Measurements from ENCODE around the gene PLA2G4B. TPM values are rescaled to one million over a fixed set of nuclear protein-coding genes. Genes with fewer than 3 reads are reported as not detected.

PLA2G4B gene
- total RNA-seq, 6 experiments from 2014 or later: 1.6 to 3.0 (median 2.7) TPM

- Mint-ChIP-seq H3K27me3 (ENCODE audit: insufficient read depth) (no peaks in the 10 kb centered on the region; the same call in none of the 2 replicates), H3K4me1 (ENCODE audit: low read depth) (peaks cover 51% of the 10 kb centered on the region), H3K36me3 (ENCODE audit: low read depth) (peaks cover 18% of the 10 kb centered on the region; the same call in 1 of the 2 replicates), H3K27ac (peak overlapping the region; percentile 28; the same call in 1 of the 2 replicates), H3K9me3 (no peaks in the 10 kb centered on the region), H3K4me3 (no peak overlapping the region)
- TF ChIP-seq CTCF (IDR thresholded peaks at IDR 0.05): no peak
- DNase-seq: no peak
These were observed 34.3 kb upstream of the PLA2G4B start for GRCh38 chr15:41804361-41804760.

- no peak for DNase-seq
These were observed 33.6 kb upstream of the PLA2G4B start for GRCh38 chr15:41804916-41805666.

GRCh38 chr15:41805711-41806110, 32.9 kb upstream of the PLA2G4B start:
- Mint-ChIP-seq H3K27me3 (ENCODE audit: insufficient read depth) (peaks cover 1% of the 10 kb centered on the region), H3K9me3 (no peaks in the 10 kb centered on the region), H3K4me3 (no peak overlapping the region), H3K27ac (peak overlapping the region; percentile 34), H3K36me3 (ENCODE audit: low read depth) (peaks cover 6% of the 10 kb centered on the region; the same call in 1 of the 2 replicates), H3K4me1 (ENCODE audit: low read depth) (peaks cover 54% of the 10 kb centered on the region)
- no peak for TF ChIP-seq CTCF (IDR thresholded peaks at IDR 0.05)
- DNase-seq: no peak

More at GRCh38 chr15:41804916-41805666, 33.6 kb upstream of the PLA2G4B start:
- Mint-ChIP-seq H3K27ac (peak overlapping the region; percentile 34), H3K27me3 (ENCODE audit: insufficient read depth) (peaks cover 1% of the 10 kb centered on the region), H3K36me3 (ENCODE audit: low read depth) (peaks cover 12% of the 10 kb centered on the region; the same call in 1 of the 2 replicates), H3K4me1 (ENCODE audit: low read depth) (peaks cover 51% of the 10 kb centered on the region), H3K4me3 (no peak overlapping the region), H3K9me3 (no peaks in the 10 kb centered on the region)
- TF ChIP-seq CTCF (IDR thresholded peaks at IDR 0.05): no peak

- peak; percentile 33; the same call in 1 of the 2 replicates for TF ChIP-seq CTCF (IDR thresholded peaks at IDR 0.05)
- Mint-ChIP-seq H3K9me3 (no peaks in the 10 kb centered on the region), H3K4me1 (ENCODE audit: low read depth) (peaks cover 54% of the 10 kb centered on the region), H3K27me3 (ENCODE audit: insufficient read depth) (peaks cover 1% of the 10 kb centered on the region), H3K36me3 (ENCODE audit: low read depth) (no peaks in the 10 kb centered on the region), H3K4me3 (no peak overlapping the region), H3K27ac (no peak overlapping the region)
- DNase-seq: no peak
These were observed 32.1 kb upstream of the PLA2G4B start for GRCh38 chr15:41806291-41807181.

- no peak for TF ChIP-seq CTCF (IDR thresholded peaks at IDR 0.05)
- Mint-ChIP-seq H3K36me3 (ENCODE audit: low read depth) (peaks cover 5% of the 10 kb centered on the region; the same call in 1 of the 2 replicates), H3K4me3 (no peak overlapping the region; the same call in 1 of the 2 replicates), H3K27me3 (ENCODE audit: insufficient read depth) (peaks cover 1% of the 10 kb centered on the region), H3K9me3 (no peaks in the 10 kb centered on the region), H3K4me1 (ENCODE audit: low read depth) (peaks cover 43% of the 10 kb centered on the region), H3K27ac (peak overlapping the region; percentile 69)
- no peak for DNase-seq
These were observed 29.5 kb upstream of the PLA2G4B start for GRCh38 chr15:41809121-41809520.
